GM23338 (cell line): ENCODE results near the gene RIMS3. TPM values are rescaled to one million over a fixed set of nuclear protein-coding genes. Genes with fewer than 3 reads are reported as not detected.

Source experiments
- ATAC-seq: fragments of 200-7000 bp; cut with Tn5 transposase; 3 replicates; pipeline ENCODE4 v1.9.1; 2020
- DNase-seq: peaks from one replicate; pipeline ENCODE4 v3.0.0-alpha.2; 2015; ENCODE audit warnings: low spot score
- H2AFZ ChIP-seq: fragments of 200-600 bp; sonication (generic); 2 replicates; pipeline ENCODE4 v1.8.0; 2016; ENCODE audit warnings: antibody characterized with exemption, mild to moderate bottlenecking, moderate library complexity
- H3F3A ChIP-seq: fragments of 200-600 bp; sonication (generic); replicated peaks from 2 replicates; pipeline ENCODE4 v1.8.0; 2017; ENCODE audit warnings: antibody characterized with exemption, mixed run types, low read depth
- H3K27ac ChIP-seq: fragments of 200-600 bp; sonication (generic); 2 replicates; pipeline ENCODE4 v1.6.1; 2016; ENCODE audit warnings: low read depth
- H3K27me3 ChIP-seq: fragments of 200-600 bp; sonication (generic); 2 replicates; pipeline ENCODE4 v1.8.0; 2016; ENCODE audit warnings: mild to moderate bottlenecking, mixed run types, moderate library complexity; ENCODE audit not compliant: insufficient read depth
- H3K36me3 ChIP-seq: fragments of 200-600 bp; sonication (generic); 2 replicates; pipeline ENCODE4 v1.8.0; 2016; ENCODE audit warnings: mild to moderate bottlenecking; ENCODE audit not compliant: insufficient read depth
- H3K4me1 ChIP-seq: fragments of 200-600 bp; sonication (generic); 2 replicates; pipeline ENCODE4 v1.8.0; 2016; ENCODE audit warnings: mild to moderate bottlenecking, moderate library complexity; ENCODE audit not compliant: insufficient read depth
- H3K4me2 ChIP-seq: fragments of 200-600 bp; sonication (generic); 2 replicates; pipeline ENCODE4 v1.7.1; 2017; ENCODE audit warnings: mixed run types
- H3K4me3 ChIP-seq: fragments of 200-600 bp; sonication (generic); 2 replicates; pipeline ENCODE4 v1.6.1; 2016; ENCODE audit warnings: mixed run types
- H3K79me2 ChIP-seq: fragments of 200-600 bp; sonication (generic); replicated peaks from 2 replicates; pipeline ENCODE4 v1.8.0; 2017; ENCODE audit warnings: mild to moderate bottlenecking; ENCODE audit not compliant: insufficient read depth
- H3K9me2 ChIP-seq: fragments of 200-600 bp; sonication (generic); 2 replicates; pipeline ENCODE4 v1.8.0; 2017; ENCODE audit not compliant: insufficient read depth
- H4K20me1 ChIP-seq: fragments of 200-600 bp; sonication (generic); replicated peaks from 2 replicates; pipeline ENCODE4 v1.8.0; 2017; ENCODE audit warnings: mild to moderate bottlenecking; ENCODE audit not compliant: insufficient read depth
- H3K27ac Mint-ChIP-seq: 2 replicates; pipeline ENCODE4 v1.8.0; 2020; ENCODE audit warnings: inconsistent platforms, mild to moderate bottlenecking, moderate library complexity, mixed read lengths
- H3K27me3 Mint-ChIP-seq: 3 replicates; pipeline ENCODE4 v1.8.0; 2022; ENCODE audit warnings: low read depth, mild to moderate bottlenecking, moderate library complexity, mixed read lengths, inconsistent platforms; ENCODE audit not compliant: insufficient read depth, poor library complexity
- H3K36me3 Mint-ChIP-seq: 3 replicates; pipeline ENCODE4 v1.8.0; 2021; ENCODE audit warnings: low read depth, mild to moderate bottlenecking, inconsistent platforms, moderate library complexity, mixed read lengths
- H3K4me1 Mint-ChIP-seq: 3 replicates; pipeline ENCODE4 v1.8.0; 2020; ENCODE audit warnings: mild to moderate bottlenecking, inconsistent platforms, mixed read lengths
- H3K4me3 Mint-ChIP-seq: 3 replicates; pipeline ENCODE4 v1.8.0; 2021; ENCODE audit warnings: moderate library complexity, mild to moderate bottlenecking, inconsistent platforms, mixed read lengths
- H3K9me3 Mint-ChIP-seq: 3 replicates; pipeline ENCODE4 v1.8.0; 2020; ENCODE audit warnings: moderate library complexity, mild to moderate bottlenecking, inconsistent platforms, mixed read lengths
- CREB1 ChIP-seq: fragments of 250-450 bp; sonication (Bioruptor Pico); IDR thresholded peaks from 2 replicates; pipeline ENCODE4 v1.5.0; 2020; ENCODE audit warnings: low read depth, mild to moderate bottlenecking, moderate library complexity
- EZH2 ChIP-seq: fragments of 200-600 bp; sonication (generic); IDR thresholded peaks from one replicate; pipeline ENCODE4 v1.8.0; 2017; ENCODE audit warnings: antibody characterized with exemption, mild to moderate bottlenecking, low read depth; ENCODE audit not compliant: unreplicated experiment
- EZH2phosphoT487 ChIP-seq: fragments of 200-600 bp; sonication (generic); IDR thresholded peaks from one replicate; pipeline ENCODE4 v1.8.1; 2018; ENCODE audit warnings: antibody characterized with exemption; ENCODE audit not compliant: unreplicated experiment
- JUNB ChIP-seq: IDR thresholded peaks from one replicate; pipeline ENCODE4 v1.6.1; 2016; ENCODE audit warnings: antibody characterized with exemption; ENCODE audit not compliant: unreplicated experiment
- NANOG ChIP-seq: IDR thresholded peaks from 2 replicates; pipeline ENCODE4 v1.6.1; 2016; ENCODE audit warnings: antibody characterized with exemption, borderline replicate concordance
- POLR2AphosphoS5 ChIP-seq: IDR thresholded peaks from 2 replicates; pipeline ENCODE4 v1.6.1; 2016; ENCODE audit warnings: antibody characterized with exemption, low read depth
- STAT1 ChIP-seq: IDR thresholded peaks from one replicate; pipeline ENCODE4 v1.6.1; 2016; ENCODE audit warnings: antibody characterized with exemption; ENCODE audit not compliant: unreplicated experiment
- ZNF114 ChIP-seq: fragments of 250-450 bp; sonication (Bioruptor Pico); IDR thresholded peaks from 2 replicates; pipeline ENCODE4 v1.5.0; 2020; ENCODE audit warnings: mild to moderate bottlenecking, moderate library complexity
- ZNF331 ChIP-seq: fragments of 250-450 bp; sonication (Bioruptor Pico); IDR thresholded peaks from 2 replicates; pipeline ENCODE4 v1.5.0; 2020; ENCODE audit warnings: low read depth, mild to moderate bottlenecking, moderate library complexity
- polyA plus RNA-seq: library from polyadenylated mRNA; unstranded; fragments of >200 nt; fragmentation: Nextera tagmentation; extraction: Ambion mirVana; gene quantifications from 2 replicates; pipeline ENCODE4 v1.2.1, GENCODE V29; 2016
- total RNA-seq: library from RNA; depleted of rRNA; stranded (reverse); fragments of >200 nt; shearing (Covaris generic); gene quantifications from 2 replicates; pipeline ENCODE4 v1.2.3, GENCODE V29; 2014
- TF ChIP-seq, protein P1 (sequence below), 2 experiments: fragments of 200-600 bp in 1 of 2; sonication (generic) in 1 of 2; conservative IDR thresholded peaks; 2 replicates each; pipeline versions ENCODE4 v1.5.1 to v1.6.1; 2016 to 2017; ENCODE audit warnings: antibody characterized with exemption in 2 of 2, low read depth in 2 of 2, mild to moderate bottlenecking in 2 of 2, moderate library complexity in 1 of 2
- TF ChIP-seq, protein P2 (sequence below): IDR thresholded peaks from 2 replicates; pipeline ENCODE4 v1.6.1; 2016; ENCODE audit warnings: antibody characterized with exemption

Gene RIMS3
- total and polyA plus RNA-seq, 2 experiments from 2014 or later, result 8.7 to 27.2 TPM

DNA sequence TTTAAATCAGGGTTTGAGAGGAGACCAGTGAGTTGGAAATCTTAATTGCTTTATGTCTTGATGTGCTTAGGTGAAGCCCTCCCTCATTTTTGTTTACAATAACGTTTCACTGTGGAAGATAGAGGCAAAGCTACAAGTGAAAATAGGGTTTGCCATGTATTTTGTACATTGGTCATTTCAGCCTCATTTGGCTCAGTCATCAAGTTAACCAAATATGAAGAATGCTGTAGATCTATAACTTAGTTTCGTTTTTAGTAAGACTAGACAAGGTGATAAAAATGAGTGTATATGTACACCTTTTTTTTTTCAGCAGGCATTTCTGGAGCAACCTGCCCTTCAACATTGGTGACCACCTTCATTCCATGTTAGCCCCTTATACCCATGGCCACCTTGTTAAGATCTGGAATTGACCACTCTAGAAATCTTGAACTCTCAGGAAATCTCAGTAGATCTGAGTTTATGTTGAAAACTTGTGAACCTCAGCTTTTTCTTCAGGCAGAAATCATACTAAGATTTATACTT lies 28.9 kb upstream of the RIMS3 start (continued):
- TF ChIP-seq, protein P1, sequence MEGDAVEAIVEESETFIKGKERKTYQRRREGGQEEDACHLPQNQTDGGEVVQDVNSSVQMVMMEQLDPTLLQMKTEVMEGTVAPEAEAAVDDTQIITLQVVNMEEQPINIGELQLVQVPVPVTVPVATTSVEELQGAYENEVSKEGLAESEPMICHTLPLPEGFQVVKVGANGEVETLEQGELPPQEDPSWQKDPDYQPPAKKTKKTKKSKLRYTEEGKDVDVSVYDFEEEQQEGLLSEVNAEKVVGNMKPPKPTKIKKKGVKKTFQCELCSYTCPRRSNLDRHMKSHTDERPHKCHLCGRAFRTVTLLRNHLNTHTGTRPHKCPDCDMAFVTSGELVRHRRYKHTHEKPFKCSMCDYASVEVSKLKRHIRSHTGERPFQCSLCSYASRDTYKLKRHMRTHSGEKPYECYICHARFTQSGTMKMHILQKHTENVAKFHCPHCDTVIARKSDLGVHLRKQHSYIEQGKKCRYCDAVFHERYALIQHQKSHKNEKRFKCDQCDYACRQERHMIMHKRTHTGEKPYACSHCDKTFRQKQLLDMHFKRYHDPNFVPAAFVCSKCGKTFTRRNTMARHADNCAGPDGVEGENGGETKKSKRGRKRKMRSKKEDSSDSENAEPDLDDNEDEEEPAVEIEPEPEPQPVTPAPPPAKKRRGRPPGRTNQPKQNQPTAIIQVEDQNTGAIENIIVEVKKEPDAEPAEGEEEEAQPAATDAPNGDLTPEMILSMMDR (conservative IDR thresholded peaks at IDR 0.05; ENCODE audit: low read depth in 2 of 2), result no peak
- TF ChIP-seq EZH2phosphoT487, result no peak
- TF ChIP-seq ZNF114 (CRISPR knock-in tag), result no peak
- TF ChIP-seq NANOG, result no peak
- TF ChIP-seq, protein P2, sequence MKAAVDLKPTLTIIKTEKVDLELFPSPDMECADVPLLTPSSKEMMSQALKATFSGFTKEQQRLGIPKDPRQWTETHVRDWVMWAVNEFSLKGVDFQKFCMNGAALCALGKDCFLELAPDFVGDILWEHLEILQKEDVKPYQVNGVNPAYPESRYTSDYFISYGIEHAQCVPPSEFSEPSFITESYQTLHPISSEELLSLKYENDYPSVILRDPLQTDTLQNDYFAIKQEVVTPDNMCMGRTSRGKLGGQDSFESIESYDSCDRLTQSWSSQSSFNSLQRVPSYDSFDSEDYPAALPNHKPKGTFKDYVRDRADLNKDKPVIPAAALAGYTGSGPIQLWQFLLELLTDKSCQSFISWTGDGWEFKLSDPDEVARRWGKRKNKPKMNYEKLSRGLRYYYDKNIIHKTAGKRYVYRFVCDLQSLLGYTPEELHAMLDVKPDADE, result no peak
- TF ChIP-seq JUNB, result no peak
- TF ChIP-seq ZNF331 (CRISPR knock-in tag), result no peak
- no peak for TF ChIP-seq POLR2AphosphoS5
- no peak for TF ChIP-seq STAT1
- TF ChIP-seq CREB1 (CRISPR knock-in tag), result no peak

- peaks cover 12% of the 10 kb centered on the region for H3K27me3 Mint-ChIP-seq
- H3K36me3 Mint-ChIP-seq, result peaks cover 3% of the 10 kb centered on the region; the same call in 1 of the 3 replicates
- peaks cover 90% of the 10 kb centered on the region for H3K79me2 ChIP-seq
- H4K20me1 ChIP-seq, result peaks cover 21% of the 10 kb centered on the region
- H3K4me3 Mint-ChIP-seq, result peak overlapping the region; percentile 89
- H3K27me3 ChIP-seq, result no peaks in the 10 kb centered on the region
- peak overlapping the region; percentile 71; the same call in 1 of the 2 replicates for H3K27ac Mint-ChIP-seq
- no peaks in the 10 kb centered on the region for H3K9me2 ChIP-seq
- H3K4me1 Mint-ChIP-seq, result peaks cover 53% of the 10 kb centered on the region
- H3K27ac ChIP-seq, result no peak overlapping the region
- ATAC-seq (no peak), DNase-seq (no peak)
- H3K4me2 ChIP-seq, result 0 out of 2 replicates have a peak overlapping the region, but pooled peaks have one; percentile 92
- H3F3A ChIP-seq, result no peaks in the 10 kb centered on the region
- H2AFZ ChIP-seq, result no peak overlapping the region
- H3K9me3 Mint-ChIP-seq, result no peaks in the 10 kb centered on the region
- H3K4me3 ChIP-seq, result peak overlapping the region; percentile 69; the same call in 1 of the 2 replicates
- H3K36me3 ChIP-seq, result no peaks in the 10 kb centered on the region
- no peak for TF ChIP-seq ZNF331 (CRISPR knock-in tag)
- no peak for TF ChIP-seq NANOG
- TF ChIP-seq EZH2, result no peak
- H3K4me1 ChIP-seq, result peaks cover 44% of the 10 kb centered on the region
Measured at GRCh38 chr1:40693425-40693824, 27.9 kb upstream of the RIMS3 start.
